ENCODE results near the gene ACTR1B.
"Not testable (repeated sequence)": the region's sequence is repeated elsewhere in the genome, so short reads cannot be mapped to it uniquely, and the experiment has no call there.

Gene ACTR1B

DNA sequence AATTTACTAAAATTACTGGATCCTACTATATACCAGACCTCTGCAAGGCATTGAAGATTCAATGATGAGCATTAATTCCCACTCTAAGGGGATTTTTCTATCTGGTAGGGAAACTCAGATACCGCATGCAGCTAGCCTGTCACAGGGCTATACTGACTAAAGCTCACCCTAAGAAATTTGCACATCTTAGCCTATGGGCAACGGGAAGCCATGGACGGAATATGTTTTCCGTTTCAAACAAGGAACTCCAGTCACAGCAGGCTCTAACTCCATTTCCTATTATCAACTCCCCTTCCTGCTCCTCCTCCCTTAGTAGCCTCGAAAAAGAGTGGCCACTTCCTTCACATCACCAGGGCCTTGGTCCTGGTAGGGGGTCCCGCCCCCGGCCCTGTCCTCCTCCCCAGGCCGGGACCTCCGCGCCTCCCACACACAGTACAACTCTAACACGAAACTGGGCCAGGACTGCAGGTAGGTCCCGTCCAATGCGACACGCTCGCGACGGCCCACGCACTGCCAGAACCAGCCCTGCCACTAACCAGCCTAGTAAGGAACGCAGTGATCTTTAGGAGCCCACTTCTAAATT, 18.6 kb downstream of the ACTR1B start:
- DNase-seq (ENCODE audit: low read depth) = no peak
- TF ChIP-seq, protein P1, sequence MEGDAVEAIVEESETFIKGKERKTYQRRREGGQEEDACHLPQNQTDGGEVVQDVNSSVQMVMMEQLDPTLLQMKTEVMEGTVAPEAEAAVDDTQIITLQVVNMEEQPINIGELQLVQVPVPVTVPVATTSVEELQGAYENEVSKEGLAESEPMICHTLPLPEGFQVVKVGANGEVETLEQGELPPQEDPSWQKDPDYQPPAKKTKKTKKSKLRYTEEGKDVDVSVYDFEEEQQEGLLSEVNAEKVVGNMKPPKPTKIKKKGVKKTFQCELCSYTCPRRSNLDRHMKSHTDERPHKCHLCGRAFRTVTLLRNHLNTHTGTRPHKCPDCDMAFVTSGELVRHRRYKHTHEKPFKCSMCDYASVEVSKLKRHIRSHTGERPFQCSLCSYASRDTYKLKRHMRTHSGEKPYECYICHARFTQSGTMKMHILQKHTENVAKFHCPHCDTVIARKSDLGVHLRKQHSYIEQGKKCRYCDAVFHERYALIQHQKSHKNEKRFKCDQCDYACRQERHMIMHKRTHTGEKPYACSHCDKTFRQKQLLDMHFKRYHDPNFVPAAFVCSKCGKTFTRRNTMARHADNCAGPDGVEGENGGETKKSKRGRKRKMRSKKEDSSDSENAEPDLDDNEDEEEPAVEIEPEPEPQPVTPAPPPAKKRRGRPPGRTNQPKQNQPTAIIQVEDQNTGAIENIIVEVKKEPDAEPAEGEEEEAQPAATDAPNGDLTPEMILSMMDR (IDR thresholded peaks at IDR 0.05; ENCODE audit: control insufficient read depth, insufficient read depth, low read depth, low read length, missing control alignments) = no peak
- peak overlapping the region; percentile 83 for H3K4me3 ChIP-seq (ENCODE audit: control insufficient read depth, low read depth, low read length)

DNA sequence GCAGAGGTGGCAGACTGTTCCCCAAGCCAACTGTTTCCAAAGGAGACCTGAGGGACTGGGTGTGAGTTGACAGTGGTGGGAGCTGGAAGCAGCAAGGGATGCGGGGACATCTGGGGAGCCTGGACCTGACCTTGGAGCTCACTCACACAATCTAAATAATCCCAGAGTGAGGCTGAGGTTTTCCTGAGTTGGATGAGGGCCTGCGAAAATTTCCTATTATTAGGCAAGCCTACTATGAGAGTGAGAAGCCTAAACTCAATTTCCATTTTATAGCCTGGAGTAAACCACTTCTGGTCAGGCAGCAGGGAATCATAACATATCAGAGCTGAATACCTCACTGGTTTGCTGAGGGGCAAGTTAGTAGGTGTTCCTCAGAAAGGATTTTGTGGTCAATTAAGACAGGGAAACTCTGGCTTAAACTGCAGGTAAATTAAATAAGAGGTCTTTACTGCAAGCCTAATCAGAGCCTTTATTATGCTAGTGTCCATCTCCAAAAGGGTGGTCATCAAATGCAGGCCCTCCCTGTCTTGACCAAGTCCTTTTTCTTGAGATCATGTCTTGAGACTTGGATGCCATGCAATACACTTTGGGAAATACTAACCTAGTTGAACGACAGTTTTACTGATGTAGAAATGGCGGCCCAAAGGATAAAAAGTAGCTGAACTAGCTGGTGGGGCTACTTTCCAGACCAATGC, 19.7 kb downstream of the ACTR1B start:
- DNase-seq (ENCODE audit: low read depth) = no peak
- no peak overlapping the region for H3K4me3 ChIP-seq (ENCODE audit: control insufficient read depth, low read depth, low read length)
- TF ChIP-seq, protein P1 (IDR thresholded peaks at IDR 0.05; ENCODE audit: control insufficient read depth, insufficient read depth, low read depth, low read length, missing control alignments) = no peak

DNA sequence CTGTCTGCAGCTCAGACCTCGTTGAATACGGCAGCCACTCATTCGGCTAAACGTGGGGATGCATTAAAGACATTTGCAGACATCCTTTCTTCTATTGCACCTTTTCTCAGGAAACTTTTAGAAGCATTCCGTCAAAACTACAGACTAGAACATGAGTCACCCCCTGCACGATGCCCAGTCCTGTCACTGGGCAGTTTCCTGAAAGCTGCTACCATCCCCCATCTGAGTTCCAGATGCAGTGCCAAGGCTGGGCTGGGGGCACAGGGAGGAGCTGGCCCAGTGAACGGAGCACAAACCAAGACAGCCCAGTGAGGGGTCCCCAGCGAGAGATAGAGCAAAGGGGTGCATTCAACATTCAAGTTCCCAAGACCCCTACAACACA, 37.8 kb downstream of the ACTR1B start:
- DNase-seq (ENCODE audit: low read depth); H3K4me3 ChIP-seq (ENCODE audit: control insufficient read depth, low read depth, low read length): not testable (repeated sequence)

DNA sequence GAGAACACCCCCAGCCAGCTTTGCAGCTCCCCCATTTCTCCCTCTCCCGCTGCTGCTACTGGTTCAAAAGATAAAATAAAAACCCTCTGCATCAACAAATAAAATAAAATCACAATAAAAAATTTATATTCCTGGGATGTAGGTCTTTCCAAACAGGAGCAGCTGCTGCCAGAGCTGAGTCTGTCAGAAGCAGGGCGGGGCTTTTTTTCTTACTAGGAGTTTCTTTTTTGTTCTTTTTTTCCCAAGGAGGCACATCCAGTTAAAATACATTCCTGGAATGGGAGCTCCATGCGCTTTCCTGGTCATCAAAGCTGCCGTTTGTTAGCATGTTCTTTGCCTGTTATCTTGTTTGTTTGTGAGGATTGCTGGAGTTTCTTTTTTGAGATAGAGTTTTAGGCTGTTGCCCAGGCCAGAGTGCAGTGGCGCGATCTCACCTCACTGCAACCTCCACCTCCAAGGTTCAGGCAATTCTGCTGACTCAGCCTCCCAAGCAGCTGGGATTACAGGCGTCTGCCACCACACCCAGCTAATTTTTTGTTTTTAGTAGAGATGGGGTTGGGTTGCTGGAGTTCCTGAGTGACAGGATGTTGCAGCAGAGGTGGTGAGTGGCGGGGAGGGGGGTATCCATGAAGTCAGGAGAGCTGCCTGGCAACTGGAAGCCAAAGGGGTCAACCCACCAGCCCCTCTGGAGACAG, 38.3 kb downstream of the ACTR1B start:
- H3K4me3 ChIP-seq (ENCODE audit: control insufficient read depth, low read depth, low read length); DNase-seq (ENCODE audit: low read depth): not testable (repeated sequence)

DNA sequence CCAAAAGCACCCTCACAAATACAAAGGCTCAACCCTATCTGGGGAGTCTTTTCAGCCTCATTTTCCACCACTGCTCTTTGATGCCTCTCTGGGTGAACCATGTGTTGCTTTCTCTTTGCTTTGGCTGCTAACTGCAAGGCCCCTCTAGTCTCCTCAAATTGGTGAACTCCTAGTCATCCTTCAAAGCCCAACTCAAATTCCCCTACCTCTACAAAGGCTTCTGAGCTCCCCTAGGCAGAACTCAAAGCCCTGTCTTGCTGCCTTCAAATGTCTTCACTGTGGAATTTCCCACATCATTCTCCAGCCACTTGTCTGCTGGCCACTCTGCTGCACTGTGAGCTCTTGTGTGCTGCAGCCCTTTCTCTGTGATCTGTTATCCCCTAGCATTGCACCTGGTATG, 40.9 kb downstream of the ACTR1B start:
- not testable (repeated sequence) for DNase-seq (ENCODE audit: low read depth); H3K4me3 ChIP-seq (ENCODE audit: control insufficient read depth, low read depth, low read length)

DNA sequence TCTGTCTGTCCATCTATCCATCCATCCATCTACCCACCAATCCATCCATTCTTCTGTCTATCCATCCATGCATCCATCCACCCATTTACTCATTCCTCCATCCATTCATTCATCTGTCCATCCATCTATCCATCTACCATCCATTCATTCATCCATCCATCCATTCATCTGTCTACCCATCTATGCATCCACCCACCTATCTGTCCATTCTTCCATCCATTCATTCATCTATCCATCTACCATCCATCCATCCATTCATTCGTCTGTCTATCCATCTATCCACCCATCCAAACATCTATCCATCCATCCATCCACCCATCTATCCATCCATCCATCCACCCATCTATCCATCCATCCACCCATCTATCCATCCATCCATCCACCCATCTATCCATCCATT, 43.4 kb downstream of the ACTR1B start:
- H3K4me3 ChIP-seq (ENCODE audit: control insufficient read depth, low read depth, low read length); DNase-seq (ENCODE audit: low read depth): not testable (repeated sequence)

DNA sequence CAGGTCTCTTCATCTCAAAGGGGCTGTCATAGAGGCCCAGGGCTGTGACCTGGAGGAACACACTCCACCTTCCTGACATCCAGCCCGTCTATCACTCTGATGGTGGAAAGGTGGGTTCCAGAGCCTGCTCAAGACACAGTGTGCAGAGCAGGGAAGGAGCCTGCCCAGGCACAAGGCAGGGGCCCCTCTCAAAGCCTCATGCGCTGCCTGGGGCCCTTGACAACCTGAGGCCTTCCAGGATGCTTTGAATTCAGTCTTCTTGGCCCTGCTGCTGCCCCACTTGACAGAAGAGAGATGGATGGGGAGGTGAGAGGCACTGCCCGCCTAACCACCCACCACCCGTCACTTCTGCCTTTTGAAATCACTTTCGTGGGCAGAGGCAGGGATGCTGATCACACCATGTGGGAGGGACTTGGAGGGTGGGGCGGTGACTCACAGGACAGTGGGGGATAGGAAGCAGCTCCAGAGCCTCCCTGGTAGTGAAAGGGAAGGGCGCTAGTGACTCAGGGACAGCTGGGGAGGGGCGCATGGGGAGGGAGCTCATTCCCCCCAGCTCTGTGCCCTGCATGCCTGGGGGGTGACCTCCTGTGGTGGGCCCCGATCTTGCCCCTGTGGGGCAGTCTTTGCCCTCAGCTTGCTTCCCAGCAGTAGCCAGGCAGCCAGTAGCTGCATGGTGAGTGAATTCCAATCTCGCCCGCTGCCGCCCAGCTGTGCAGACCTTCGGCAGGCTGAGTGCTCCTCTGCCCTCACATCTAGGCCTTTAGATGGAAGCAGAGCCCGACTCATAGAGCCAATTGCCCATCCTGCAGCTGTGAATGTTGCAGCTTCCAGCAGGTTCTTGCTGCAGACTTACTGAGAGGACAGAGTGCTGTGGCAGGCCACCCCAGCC, 44.7 kb downstream of the ACTR1B start:
- DNase-seq (ENCODE audit: low read depth); H3K4me3 ChIP-seq (ENCODE audit: control insufficient read depth, low read depth, low read length): not testable (repeated sequence)

DNA sequence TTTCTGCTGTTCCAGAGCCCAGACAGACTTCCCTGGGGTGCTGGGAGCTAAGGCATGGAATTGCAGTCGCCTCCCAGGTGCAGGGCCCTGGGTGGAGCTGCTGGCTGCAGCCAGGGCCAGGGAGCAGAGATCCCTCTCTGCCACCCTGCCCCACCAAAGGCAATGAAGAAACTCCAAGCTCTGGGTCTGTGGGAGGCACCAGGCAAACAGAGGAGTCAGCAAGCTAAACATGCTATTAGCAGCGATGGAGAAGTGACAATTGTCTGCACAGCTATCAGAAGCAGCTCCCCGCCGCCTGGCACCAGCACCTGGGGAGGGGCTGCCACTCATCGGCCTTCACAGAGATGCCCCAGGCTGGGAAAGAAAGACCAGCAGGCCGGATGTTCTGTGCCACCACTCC, 45.9 kb downstream of the ACTR1B start:
- no peak for DNase-seq (ENCODE audit: low read depth)
- no peak overlapping the region for H3K4me3 ChIP-seq (ENCODE audit: control insufficient read depth, low read depth, low read length)
- TF ChIP-seq, protein P1 (IDR thresholded peaks at IDR 0.05; ENCODE audit: control insufficient read depth, insufficient read depth, low read depth, low read length, missing control alignments) = no peak

DNA sequence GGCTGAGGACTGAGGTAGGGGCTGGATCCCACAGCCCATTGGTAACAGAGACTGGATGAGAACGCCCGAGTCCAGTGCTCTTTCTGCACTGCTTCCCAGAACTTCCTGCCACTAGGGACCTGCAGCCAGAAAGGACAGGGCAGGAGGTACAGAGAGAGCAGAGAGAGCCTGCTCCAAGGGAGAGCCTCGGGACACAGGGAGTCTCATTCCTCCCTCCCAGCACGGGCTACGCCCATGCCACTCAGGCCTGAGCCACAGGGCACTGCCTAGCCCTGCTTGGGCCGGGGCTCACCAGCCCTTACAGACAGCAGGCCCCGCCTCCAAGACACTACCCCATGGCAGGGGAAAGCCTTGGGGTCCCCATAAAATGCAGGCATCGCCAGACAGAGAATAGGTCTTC, 48.1 kb downstream of the ACTR1B start:
- DNase-seq (ENCODE audit: low read depth); H3K4me3 ChIP-seq (ENCODE audit: control insufficient read depth, low read depth, low read length): not testable (repeated sequence)

DNA sequence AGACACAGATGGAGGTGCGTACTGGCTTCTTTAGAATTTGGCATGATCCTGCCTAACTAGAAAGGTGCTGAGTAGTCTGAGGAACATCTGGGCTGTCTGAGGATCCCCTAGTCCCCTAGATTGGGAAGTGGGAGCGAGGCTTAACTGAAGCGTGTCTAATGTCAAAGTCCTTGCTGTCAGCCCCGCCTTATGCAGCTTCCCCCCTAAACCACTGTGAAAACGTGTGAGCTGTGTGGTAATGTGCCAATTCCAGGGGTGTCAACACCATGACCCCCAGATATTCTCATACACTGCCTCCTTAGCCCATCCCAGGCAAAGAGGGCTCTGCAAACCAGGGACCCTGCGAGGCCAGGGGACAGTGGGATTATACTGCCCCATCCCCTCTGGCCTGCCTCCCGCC, 51.9 kb downstream of the ACTR1B start:
- DNase-seq (ENCODE audit: low read depth) = not testable (repeated sequence)

DNA sequence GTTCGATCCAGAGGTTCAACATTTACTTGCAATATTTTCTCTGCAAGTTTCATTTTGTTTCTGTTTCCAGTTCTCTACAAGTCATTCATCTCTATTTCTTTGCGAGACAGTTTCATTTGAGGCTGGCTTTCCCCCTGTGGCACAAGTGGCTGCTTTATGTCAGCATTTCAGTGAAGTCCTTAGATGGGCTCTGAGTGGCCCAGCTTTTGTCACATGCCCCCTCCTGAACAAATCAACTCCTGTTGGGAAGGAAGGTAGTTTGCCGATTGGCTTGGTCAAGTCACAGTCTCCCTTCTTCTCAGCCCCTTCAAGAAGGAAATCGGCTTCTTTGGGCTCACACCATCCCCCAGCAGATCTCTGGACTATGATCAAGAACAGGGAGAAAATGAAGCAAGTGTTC, 55.1 kb downstream of the ACTR1B start:
- not testable (repeated sequence) for DNase-seq (ENCODE audit: low read depth)

More for the DNA sequence above, 51.9 kb downstream of the ACTR1B start:
- H3K4me3 ChIP-seq (ENCODE audit: control insufficient read depth, low read depth, low read length) = not testable (repeated sequence)

More for the DNA sequence above, 55.1 kb downstream of the ACTR1B start:
- H3K4me3 ChIP-seq (ENCODE audit: control insufficient read depth, low read depth, low read length) = not testable (repeated sequence)

Measured in AG09309 (cell line).